ENCODE data around the gene DRAXIN. TPM values are rescaled to one million over a fixed set of nuclear protein-coding genes. Genes with fewer than 3 reads are reported as not detected.

Gene DRAXIN
- total RNA-seq, 1 experiment from 2014 or later, result 20.5 TPM

- H4K5ac ChIP-seq (ENCODE audit: insufficient read length, low read depth, low read length), result no peak within 1 kb of the TSS
- H3K9me3 Mint-ChIP-seq, result no peaks in the 10 kb centered on the region
- peaks cover 9% of the 10 kb centered on the region; the same call in 1 of the 2 replicates for H3K79me2 ChIP-seq (ENCODE audit: insufficient read depth, low read length)
- H3K56ac ChIP-seq (ENCODE audit: insufficient read length, low read depth, low read length), result no peak within 1 kb of the TSS
- no peak within 1 kb of the TSS for H2AFZ ChIP-seq (ENCODE audit: low read length)
- no peaks in the 10 kb centered on the region for H3K27me3 Mint-ChIP-seq (ENCODE audit: low read depth)
- H3T11ph ChIP-seq (ENCODE audit: low read length), result no peak within 1 kb of the TSS
- peak within 1 kb of the TSS; percentile 69 for H3K9ac ChIP-seq (ENCODE audit: extremely low read depth, insufficient read length, low read length)
- no peak within 1 kb of the TSS for H2BK5ac ChIP-seq (ENCODE audit: insufficient read length, low read length)
- TF ChIP-seq, protein P1, sequence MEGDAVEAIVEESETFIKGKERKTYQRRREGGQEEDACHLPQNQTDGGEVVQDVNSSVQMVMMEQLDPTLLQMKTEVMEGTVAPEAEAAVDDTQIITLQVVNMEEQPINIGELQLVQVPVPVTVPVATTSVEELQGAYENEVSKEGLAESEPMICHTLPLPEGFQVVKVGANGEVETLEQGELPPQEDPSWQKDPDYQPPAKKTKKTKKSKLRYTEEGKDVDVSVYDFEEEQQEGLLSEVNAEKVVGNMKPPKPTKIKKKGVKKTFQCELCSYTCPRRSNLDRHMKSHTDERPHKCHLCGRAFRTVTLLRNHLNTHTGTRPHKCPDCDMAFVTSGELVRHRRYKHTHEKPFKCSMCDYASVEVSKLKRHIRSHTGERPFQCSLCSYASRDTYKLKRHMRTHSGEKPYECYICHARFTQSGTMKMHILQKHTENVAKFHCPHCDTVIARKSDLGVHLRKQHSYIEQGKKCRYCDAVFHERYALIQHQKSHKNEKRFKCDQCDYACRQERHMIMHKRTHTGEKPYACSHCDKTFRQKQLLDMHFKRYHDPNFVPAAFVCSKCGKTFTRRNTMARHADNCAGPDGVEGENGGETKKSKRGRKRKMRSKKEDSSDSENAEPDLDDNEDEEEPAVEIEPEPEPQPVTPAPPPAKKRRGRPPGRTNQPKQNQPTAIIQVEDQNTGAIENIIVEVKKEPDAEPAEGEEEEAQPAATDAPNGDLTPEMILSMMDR (conservative IDR thresholded peaks at IDR 0.05), result no peak
- H3K4me2 ChIP-seq (ENCODE audit: insufficient read depth, insufficient read length, low read length), result peak within 1 kb of the TSS; percentile 65
- H2BK120ac ChIP-seq (ENCODE audit: low read depth, low read length, poor library complexity, severe bottlenecking), result no peak within 1 kb of the TSS
- H3K36me3 Mint-ChIP-seq (ENCODE audit: insufficient read depth in 1 of 3, low read depth in 3 of 3), result peaks cover 18 to 41% (median 40%) of the 10 kb centered on the region in 3 experiments
- H3K23me2 ChIP-seq (ENCODE audit: insufficient read length, low read depth, low read length, poor library complexity, severe bottlenecking), result no peaks in the 10 kb centered on the region
- H3K27me3 ChIP-seq (ENCODE audit: insufficient read depth, low read length), result no peaks in the 10 kb centered on the region
- no peak within 1 kb of the TSS for H4K8ac ChIP-seq (replicated peaks; ENCODE audit: insufficient read length, low read depth, low read length)
- H2BK20ac ChIP-seq (ENCODE audit: low read depth, low read length, poor library complexity, severe bottlenecking), result no peak within 1 kb of the TSS
- no peaks in the 10 kb centered on the region for H3K9me3 ChIP-seq (ENCODE audit: control insufficient read depth, low read depth, low read length)
- peak within 1 kb of the TSS; percentile 92 to 100 (median 99) for H3K27ac Mint-ChIP-seq
- peaks cover 18% of the 10 kb centered on the region; the same call in 1 of the 2 replicates for H3K4me1 ChIP-seq (ENCODE audit: insufficient read depth, low read length)
- no peaks in the 10 kb centered on the region for H4K20me1 ChIP-seq (ENCODE audit: control insufficient read depth, insufficient read depth, insufficient read length)
- H3K4ac ChIP-seq (ENCODE audit: low read depth, low read length), result no peak within 1 kb of the TSS
- peak within 1 kb of the TSS; percentile 84 to 90 for H3K4me3 Mint-ChIP-seq
- DNase-seq, result peak; percentile 85
- no peak within 1 kb of the TSS for H4K91ac ChIP-seq (ENCODE audit: insufficient read length, low read depth, low read length)
- peak within 1 kb of the TSS; percentile 47; the same call in 1 of the 2 replicates for H3K14ac ChIP-seq (ENCODE audit: insufficient read depth, low read length)
- no CpG with 5 or more reads among the region's 71 CpGs for WGBS (ENCODE audit: extremely low coverage, insufficient read length, low lambda C conversion rate)
- peak within 1 kb of the TSS; percentile 99 for H3K27ac ChIP-seq (ENCODE audit: insufficient read length, low read depth, low read length)
- no peak within 1 kb of the TSS for H2AK5ac ChIP-seq (ENCODE audit: insufficient read length, low read length)
- no peaks in the 10 kb centered on the region for H3K79me1 ChIP-seq (ENCODE audit: insufficient read depth, low read depth, low read length, poor library complexity, severe bottlenecking)
- peaks cover 50 to 63% of the 10 kb centered on the region in 2 experiments for H3K4me1 Mint-ChIP-seq
- no peak within 1 kb of the TSS for H2BK15ac ChIP-seq (ENCODE audit: low read depth, low read length)
- peak within 1 kb of the TSS; percentile 18 for H3K18ac ChIP-seq (ENCODE audit: insufficient read length, low read depth, low read length)
- no peak within 1 kb of the TSS for H2BK12ac ChIP-seq (ENCODE audit: insufficient read length, low read depth, low read length)
- no peak within 1 kb of the TSS for H3K23ac ChIP-seq (ENCODE audit: insufficient read length, low read depth, low read length)
Measured at GRCh38 chr1:11681071-11681771, 10.3 kb upstream of the DRAXIN start, which contains the start of gene MAD2L2. Gene MAD2L2 (minus strand): TSS chr1:11681148. CDS start chr1:11680601, 547 bp downstream.

Data from H9 (cell line).